ENCODE data around the gene STARD3NL. TPM values are rescaled to one million over a fixed set of nuclear protein-coding genes. Genes with fewer than 3 reads are reported as not detected.

STARD3NL gene
- total and polyA plus RNA-seq, 2 of the 13 experiments (the other 11 are each of a cell fraction or from before 2014, with no cell fraction given): 37.3 to 42.3 TPM

- H3K4me3 ChIP-seq (replicated peaks in 1 of 3; ENCODE audit: insufficient read depth in 1 of 3, low read depth in 2 of 3, low read length in 3 of 3): no peak overlapping the region
- DNase-seq (ENCODE audit: low spot score): no peak
- no peak for ATAC-seq
- BruUV-seq (replicated peaks): no TSS peak
- no peaks in the 10 kb centered on the region for H3K27me3 ChIP-seq (ENCODE audit: control insufficient read depth in 1 of 2, insufficient read depth in 2 of 2, low read length in 2 of 2)
- H3K9me3 ChIP-seq (ENCODE audit: low read length): no peaks in the 10 kb centered on the region
- 0 out of 5 replicates have a peak, but pooled peaks cover 0 to 5% of the 10 kb centered on the region in 2 experiments for H3K36me3 ChIP-seq (replicated peaks in 1 of 2; ENCODE audit: control insufficient read depth in 1 of 2, insufficient read depth in 2 of 2, low read length in 2 of 2)
- WGBS (ENCODE audit: low lambda C conversion rate): 81% methylated on average over 2 of the region's 2 CpGs
- H3K4me1 ChIP-seq (ENCODE audit: insufficient read depth, low read length): 0 out of 2 replicates have a peak, but pooled peaks cover 7% of the 10 kb centered on the region
- ChIA-PET CTCF (ENCODE audit: low intra/inter-chr PET ratio, low total read pairs) (no interaction called here), POLR2A (no interaction called here)
- H3K9ac ChIP-seq (ENCODE audit: insufficient read depth, low read depth, low read length): no peak overlapping the region
- 0 out of 2 replicates have a peak, but pooled peaks cover 3% of the 10 kb centered on the region for H4K20me1 ChIP-seq (ENCODE audit: insufficient read depth, low read length)
- H3K27ac ChIP-seq (ENCODE audit: extremely low read length, insufficient read depth, low read length): no peak overlapping the region
- H3K4me2 ChIP-seq (ENCODE audit: low read depth, low read length): no peak overlapping the region
- peaks cover 10% of the 10 kb centered on the region for H3K79me2 ChIP-seq (ENCODE audit: insufficient read depth, low read length)
- in situ Hi-C loops (cut with HindIII; ENCODE audit: extremely low pct_ligation_motif_present, low pct_unique_long_range_greater_than_20kb): no loop called here
- H2AFZ ChIP-seq (ENCODE audit: low read length): no peak overlapping the region
- FAIRE-seq: no peak
- intact Hi-C loops (cut with micrococcal nuclease; ENCODE audit: unreplicated experiment): no loop called here
- no peak for TF ChIP-seq MTF2 (CRISPR knock-in tag; IDR thresholded peaks at IDR 0.05; ENCODE audit: borderline replicate concordance)
- TF ChIP-seq, protein P1, sequence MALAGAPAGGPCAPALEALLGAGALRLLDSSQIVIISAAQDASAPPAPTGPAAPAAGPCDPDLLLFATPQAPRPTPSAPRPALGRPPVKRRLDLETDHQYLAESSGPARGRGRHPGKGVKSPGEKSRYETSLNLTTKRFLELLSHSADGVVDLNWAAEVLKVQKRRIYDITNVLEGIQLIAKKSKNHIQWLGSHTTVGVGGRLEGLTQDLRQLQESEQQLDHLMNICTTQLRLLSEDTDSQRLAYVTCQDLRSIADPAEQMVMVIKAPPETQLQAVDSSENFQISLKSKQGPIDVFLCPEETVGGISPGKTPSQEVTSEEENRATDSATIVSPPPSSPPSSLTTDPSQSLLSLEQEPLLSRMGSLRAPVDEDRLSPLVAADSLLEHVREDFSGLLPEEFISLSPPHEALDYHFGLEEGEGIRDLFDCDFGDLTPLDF (CRISPR knock-in tag; IDR thresholded peaks at IDR 0.05): no peak
- no peak for TF ChIP-seq ZNF510 (CRISPR knock-in tag; IDR thresholded peaks at IDR 0.05; ENCODE audit: low read depth)
- no peak for TF ChIP-seq ZNF317 (CRISPR knock-in tag; IDR thresholded peaks at IDR 0.05)
- TF ChIP-seq PLSCR1 (CRISPR knock-in tag; IDR thresholded peaks at IDR 0.05; ENCODE audit: borderline replicate concordance): no peak
- no peak for TF ChIP-seq ZNF468 (CRISPR knock-in tag; IDR thresholded peaks at IDR 0.05)
- TF ChIP-seq MAFF (IDR thresholded peaks at IDR 0.05; ENCODE audit: low read depth, low read length): no peak
- TF ChIP-seq EED (CRISPR knock-in tag; IDR thresholded peaks at IDR 0.05): no peak
- no peak for TF ChIP-seq ZNF281 (CRISPR knock-in tag; IDR thresholded peaks at IDR 0.05; ENCODE audit: borderline replicate concordance)
- no peak for TF ChIP-seq SRSF9 (IDR thresholded peaks at IDR 0.05; ENCODE audit: borderline replicate concordance, insufficient read depth, low read depth, low read length, poor library complexity, severe bottlenecking)
- no peak for TF ChIP-seq STAT5B (CRISPR knock-in tag; IDR thresholded peaks at IDR 0.05)
- no peak for TF ChIP-seq THAP9 (CRISPR knock-in tag; IDR thresholded peaks at IDR 0.05; ENCODE audit: borderline replicate concordance)
- TF ChIP-seq, protein P2, sequence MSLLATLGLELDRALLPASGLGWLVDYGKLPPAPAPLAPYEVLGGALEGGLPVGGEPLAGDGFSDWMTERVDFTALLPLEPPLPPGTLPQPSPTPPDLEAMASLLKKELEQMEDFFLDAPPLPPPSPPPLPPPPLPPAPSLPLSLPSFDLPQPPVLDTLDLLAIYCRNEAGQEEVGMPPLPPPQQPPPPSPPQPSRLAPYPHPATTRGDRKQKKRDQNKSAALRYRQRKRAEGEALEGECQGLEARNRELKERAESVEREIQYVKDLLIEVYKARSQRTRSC (CRISPR knock-in tag; IDR thresholded peaks at IDR 0.05; ENCODE audit: low read depth): no peak
- TF ChIP-seq ZNF235 (CRISPR knock-in tag; IDR thresholded peaks at IDR 0.05; ENCODE audit: borderline replicate concordance): no peak
These were observed 21.1 kb downstream of the STARD3NL start for GRCh38 chr7:38199154-38199553.
